NCI-H2171 treated with DMSO at 0.1 percent for 48 hours (cell line): Measurements from ENCODE around the gene SIX3.

Experiments
- DNase-seq: peaks from one replicate; lab custom pipeline; 2025; lab: John Stamatoyannopoulos, UW

SIX3 gene

DNA sequence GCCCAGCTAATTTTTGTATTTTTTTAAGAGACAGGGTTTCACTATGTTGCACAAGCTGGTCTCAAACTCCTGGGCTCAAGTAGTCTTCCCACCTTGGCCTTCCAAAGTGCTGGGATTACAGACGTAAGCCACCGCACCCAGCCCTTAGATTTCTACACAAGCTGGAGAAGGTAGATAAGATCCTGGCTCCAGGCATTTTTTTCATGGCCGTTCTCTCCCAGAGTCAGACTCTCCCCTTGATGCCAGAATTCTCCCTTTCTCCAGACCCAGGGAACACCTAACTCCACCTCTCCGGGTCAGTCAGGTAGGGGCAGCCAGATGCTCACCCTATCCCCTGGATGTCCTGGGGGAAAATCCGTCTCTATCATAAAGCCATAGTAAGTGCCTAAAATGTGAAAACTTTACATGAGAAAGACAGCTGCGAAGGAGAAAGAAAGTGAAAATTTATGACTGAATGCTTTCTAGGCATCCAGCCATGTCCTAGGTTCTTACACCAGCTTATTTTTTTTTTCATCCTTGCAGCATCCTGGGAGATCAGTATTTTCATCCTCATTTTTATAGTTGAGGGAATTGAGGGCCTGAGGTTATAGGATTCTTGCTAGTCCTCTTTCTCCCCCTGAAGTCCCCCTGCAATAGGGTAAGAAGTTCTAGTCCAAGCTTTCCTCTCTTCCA, 16.3 kb downstream of the SIX3 start:
- no peak for DNase-seq

DNA sequence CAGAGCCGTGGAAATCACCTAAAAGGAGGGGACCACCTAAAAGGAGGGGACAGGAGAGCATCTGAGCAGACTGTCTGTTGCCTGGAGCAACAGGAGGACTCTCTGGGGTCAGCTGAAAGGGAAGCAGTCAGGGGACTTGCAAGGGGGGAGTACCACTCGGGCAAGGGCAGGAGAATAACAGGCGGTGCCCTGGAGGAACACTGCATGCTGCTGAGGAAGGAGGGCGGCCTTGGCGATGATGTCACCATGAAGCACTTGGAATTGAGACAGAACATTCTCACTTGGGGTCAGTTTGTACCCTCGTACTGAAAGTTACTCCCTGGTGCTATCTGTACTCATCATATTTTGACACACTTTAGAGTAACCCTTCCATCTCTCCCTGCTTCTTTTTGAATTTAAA, 18.4 kb downstream of the SIX3 start:
- DNase-seq, result no peak

DNA sequence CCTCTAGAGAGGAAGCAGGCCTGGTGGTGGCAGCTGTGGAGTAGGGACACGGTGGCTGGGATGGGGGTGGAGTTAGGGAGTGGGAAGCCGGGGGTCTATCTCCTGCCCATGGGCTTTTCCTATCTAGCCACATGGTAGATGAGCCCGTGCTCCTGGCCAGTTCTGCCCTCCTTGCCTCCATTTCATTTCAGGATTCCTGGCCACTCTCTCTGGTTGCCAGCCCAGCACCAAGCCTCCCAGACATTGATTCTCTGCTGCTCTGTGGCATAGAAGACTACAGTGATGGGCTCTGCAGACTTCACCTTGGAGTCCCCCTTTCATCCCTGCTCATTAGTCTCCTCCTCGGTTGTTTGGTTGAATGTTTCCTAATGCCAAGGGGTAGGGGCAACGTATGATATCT, 19.4 kb downstream of the SIX3 start:
- no peak for DNase-seq

DNA sequence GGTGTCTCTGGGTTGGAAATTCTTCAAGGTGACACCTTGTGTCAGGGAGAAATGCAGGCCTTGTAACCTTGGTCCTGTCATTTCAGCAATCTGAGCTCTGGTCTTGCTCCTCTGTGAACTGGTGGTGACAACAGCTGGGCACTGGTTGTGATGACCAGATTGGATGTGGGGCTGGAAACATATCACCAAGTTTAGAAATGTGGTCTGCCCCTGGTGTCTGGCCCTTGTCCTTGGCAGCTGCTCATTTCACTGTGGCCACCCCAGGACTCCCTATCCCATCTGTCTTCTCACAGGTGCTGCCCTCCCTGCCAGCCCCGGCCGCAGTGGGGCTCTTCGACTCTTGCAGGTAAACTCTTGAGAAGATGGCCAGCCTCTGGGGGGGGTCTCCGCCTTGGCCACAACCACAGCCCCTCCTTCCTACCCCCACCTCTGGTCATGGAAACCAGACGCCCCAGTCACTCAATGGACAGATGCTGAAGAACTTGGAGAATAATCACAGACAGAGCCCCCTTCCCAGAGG, 20.7 kb downstream of the SIX3 start:
- no peak for DNase-seq

DNA sequence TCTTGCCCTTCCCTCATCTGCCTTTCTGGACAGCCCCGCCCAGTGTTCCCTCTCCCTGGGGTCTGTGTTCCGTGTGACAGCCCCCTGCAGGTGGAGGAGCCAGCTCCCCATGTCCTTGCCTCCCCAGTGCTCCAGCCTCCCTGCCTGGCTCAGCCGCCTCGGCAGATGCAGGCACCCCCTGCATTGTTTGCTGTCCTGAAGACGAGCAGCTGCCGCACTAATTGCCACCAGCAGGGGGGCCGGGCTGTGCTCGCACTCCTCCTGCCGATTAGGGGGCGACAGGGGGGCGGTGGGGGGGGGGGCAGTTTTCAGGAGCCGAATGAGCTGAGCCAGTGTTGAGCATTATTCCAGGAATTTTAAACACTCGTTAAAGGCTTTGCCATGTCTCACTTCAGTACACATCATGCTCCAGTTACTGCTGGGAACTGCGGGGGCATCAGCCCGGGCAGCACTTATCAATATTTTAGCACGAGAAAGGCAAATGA, 23.3 kb downstream of the SIX3 start:
- DNase-seq, result peak; percentile 90

DNA sequence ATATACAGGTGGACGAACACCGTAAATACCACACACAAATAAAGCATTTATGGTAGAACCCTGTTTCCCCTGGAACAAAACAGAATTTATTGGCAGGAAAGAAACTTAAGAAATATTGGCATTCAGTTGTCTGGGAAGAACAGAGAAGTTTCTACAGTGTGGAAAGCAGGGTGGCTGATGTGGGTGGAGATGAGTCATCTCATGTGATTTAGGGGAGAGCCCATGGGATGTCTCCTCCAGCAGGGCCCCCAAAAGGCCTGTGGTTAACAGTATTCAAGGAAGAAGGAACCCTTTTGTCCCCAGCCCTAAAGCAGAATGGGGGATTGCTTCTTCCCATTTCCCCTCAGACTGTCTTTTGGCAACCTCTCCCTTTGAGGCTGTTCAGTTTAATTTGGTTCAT, 24.2 kb downstream of the SIX3 start:
- DNase-seq, result no peak

DNA sequence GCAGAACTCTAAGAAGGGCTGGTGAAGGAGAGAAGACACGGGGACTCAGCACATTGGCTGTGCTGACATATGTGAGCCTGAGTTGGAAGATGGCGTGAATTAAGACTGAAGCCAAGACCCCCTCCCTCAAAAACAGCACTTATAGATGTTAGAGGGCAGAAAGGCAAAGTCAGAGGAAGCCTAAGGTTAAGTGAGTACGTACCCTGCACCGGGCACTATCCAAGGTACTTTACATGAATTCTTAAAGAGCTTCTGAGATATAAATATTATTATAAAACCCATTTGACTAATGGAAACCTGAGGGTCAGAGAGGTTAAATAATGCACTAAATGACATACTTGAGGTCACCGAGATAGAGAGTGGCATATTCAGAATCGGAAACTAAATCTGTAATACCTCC, 25.6 kb downstream of the SIX3 start:
- no peak for DNase-seq

DNA sequence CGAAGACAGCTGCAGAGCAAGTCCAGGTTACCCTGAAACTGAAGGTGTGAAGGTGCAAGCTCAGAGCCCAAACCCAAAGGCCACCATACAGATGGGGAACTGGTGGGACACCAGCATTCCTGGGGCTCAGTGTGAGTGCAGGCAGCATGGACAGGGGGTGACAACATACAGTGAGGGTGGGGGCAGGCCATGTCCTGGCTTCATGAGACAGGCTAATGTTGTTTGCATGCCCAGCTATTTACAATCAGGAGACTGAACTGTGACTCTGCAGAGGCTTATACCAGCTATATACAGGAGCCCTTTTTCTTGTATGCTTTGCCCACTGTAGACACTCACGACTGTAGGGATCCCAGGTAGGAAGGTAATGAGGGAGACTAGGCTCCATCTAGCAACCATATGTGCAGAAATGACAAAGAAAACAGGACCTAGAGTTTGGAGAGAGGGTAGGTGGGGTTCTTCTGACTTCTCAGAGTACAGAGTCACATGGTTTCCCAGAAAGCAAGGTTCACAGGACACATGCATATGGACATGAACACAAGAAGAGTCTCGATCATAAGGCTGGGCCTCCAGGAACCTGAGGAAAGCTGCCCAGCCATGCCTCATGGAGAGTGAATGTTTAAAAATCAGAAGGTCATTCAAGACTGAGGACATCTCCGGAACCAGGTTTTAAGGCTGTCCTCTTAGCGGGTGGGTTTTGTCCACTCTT, 26.4 kb downstream of the SIX3 start:
- DNase-seq, result no peak

DNA sequence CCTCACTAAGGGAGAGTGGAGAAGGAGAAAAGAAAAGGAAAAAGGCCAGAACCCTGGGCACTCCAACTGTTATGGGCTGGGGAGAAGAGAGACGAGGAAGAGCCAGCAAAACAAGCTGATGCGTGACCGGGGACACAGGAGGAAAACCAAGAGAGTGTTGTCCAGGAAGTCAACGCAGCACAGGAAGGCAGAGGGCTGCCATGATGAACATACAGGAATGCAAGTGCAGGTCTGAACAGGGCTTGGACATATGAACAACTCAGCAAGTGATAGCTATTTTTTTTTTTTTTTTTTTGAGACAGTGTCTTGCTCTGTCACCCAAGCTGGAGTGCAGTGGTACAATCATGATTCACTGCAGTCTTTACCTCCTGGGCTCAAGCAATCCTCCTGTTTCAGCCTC, 28.4 kb downstream of the SIX3 start:
- DNase-seq, result no peak

DNA sequence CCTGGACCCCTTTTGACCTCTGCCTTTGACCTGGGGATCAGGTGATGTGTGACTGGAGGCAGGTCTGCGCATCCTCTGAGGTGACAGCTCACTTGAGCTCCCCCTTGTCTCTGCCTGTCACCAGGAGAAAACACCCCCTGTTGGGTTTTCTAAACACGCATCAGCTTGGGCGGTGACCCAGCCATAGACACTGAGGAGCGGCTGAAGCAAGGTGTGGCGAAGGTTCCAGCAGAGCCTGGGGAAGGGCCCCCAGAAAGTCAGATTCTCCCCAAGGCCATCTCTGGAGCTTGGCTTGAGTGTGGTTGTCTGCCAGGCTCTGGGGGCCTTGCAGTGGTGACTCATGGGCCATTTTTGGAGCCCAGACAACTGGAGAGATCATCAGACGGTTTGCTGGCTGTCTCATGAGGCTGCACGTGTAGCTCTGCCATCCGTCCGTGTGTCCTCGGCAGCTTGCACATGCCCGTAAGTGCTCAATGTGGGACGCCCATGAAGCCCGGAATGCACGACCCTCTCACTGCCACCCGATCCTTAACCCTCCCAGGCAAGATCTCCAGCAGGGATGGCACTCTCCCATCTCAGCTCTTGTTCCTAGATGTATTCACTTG, 29.4 kb downstream of the SIX3 start:
- no peak for DNase-seq

DNA sequence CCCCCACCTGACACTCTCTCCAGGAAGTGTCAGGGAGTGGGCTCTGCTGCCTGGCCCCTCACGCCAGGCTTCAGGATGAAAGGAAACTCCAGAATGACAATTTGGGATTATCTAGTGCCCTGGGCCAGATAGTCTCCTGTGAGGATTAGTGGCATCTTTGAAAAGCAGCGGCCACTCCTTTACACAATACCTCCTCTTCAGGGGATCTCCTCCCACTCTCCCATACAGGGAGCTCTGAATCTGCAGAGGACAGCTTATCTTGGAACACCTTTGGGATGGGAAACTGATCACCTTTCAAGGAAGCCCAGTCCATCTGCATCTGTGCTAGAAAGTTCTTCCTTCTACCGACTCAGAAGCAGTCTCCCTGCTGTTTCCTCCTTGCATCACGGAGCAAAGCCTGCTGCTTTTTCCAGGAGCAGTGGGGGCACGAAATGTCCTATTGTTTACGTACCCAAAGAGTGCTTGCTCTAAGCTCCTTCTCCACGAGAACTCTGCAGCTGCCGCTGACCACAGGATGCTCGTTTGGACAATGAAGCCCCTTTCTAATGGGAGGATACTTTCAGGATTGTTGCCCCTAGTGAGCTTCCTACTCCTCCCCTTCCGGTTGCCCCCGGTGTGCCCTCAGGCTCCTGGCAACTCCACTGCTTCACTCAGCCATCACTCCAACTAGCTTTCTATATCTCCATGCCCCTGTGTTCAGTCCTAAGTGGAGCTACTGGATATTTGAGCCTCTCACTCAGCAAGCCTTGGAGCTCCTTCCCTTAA, 31.5 kb downstream of the SIX3 start:
- DNase-seq, result no peak

DNA sequence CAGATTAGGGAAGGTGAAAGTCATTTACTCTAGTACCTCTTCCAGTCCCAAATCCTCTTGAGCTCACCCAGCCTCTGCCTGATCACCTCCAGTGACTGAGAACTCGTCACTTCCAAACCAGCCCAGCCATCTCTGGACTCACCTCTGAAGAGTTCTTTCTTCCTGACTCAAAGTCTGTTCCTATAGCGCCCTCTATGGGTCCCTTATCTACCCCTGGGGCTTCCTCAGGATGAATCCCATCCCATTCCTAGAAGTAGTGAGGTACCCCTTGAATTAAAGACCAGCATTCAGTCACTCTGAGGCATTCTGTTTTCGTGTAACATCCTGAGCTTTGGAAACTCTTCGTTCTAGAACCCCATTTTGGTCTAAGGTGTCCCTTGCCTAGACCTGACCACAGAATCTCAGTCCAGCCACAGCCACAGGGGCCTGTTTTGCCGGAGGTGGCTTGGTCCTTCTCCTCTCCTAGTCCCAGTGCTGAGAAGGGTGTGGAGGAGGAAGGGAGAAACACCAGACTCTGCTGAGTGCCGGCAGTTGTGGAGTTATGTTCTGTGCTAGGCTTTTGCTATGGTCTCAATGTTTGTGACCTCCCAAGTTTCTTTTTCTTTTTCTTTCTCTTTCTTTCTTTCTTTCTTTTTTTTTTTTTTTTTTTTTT, 32.7 kb downstream of the SIX3 start:
- peak; percentile 43 for DNase-seq

DNA sequence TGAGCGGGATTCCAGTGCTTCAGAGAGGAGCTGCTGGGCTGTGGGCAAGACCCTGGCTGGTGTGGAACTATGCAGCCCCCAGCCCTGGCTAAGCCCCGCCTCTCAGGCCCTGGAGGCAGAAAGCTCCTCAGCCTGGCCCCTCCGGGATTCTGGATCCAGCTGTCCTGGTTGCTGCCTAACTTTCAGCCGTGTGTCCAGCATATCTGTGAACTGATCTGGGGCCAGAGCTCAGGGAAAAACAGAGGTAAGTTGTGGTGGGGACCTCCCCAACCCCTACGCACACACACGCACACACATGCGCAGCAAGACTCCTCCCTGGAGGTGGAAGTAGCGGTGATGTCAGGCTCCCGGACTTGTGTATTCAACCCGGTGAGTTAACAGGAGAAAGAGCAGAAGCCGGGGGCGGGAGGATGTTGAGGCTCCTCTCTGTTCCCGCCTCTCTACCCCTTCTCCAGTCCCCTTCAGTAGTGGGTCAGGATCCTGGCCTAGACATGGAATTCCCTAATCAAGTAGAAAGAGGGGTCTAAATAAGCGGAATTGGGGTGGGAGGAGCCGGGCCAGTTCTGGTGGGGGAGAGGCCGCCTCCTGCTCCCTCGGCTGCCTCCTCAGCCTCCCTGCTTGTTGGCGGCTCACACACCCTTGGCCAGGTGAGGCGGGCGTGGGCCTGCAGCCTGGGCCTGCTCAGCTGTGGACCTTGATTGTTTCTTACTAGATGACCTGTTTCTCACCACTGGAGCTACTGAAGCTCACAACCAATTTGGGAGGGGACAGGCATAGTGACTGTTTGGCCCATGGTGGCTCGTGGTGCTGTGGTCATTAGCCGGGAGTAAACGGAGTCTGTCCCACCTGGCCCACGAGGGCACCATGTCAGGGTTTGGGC, 34.3 kb downstream of the SIX3 start:
- no peak for DNase-seq

DNA sequence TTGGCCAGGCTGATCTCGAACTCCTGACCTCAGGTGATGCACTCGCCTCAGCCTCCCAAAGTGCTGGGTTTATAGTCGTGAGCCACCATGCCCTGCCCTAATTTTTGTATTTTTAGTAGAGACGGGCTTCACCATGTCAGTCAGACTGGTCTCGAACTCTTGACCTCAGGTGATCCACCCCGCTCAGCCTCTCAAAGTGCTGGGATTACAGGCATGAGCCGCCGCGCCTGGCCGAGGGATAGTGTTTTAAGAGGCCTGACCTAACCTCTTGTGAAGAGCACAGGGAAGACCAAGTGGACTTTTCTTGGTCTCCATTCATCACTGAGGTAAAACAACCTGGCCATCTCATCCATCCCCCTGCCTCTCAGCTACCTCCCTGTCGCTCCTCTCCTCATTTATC, 38.1 kb downstream of the SIX3 start:
- DNase-seq, result no peak

DNA sequence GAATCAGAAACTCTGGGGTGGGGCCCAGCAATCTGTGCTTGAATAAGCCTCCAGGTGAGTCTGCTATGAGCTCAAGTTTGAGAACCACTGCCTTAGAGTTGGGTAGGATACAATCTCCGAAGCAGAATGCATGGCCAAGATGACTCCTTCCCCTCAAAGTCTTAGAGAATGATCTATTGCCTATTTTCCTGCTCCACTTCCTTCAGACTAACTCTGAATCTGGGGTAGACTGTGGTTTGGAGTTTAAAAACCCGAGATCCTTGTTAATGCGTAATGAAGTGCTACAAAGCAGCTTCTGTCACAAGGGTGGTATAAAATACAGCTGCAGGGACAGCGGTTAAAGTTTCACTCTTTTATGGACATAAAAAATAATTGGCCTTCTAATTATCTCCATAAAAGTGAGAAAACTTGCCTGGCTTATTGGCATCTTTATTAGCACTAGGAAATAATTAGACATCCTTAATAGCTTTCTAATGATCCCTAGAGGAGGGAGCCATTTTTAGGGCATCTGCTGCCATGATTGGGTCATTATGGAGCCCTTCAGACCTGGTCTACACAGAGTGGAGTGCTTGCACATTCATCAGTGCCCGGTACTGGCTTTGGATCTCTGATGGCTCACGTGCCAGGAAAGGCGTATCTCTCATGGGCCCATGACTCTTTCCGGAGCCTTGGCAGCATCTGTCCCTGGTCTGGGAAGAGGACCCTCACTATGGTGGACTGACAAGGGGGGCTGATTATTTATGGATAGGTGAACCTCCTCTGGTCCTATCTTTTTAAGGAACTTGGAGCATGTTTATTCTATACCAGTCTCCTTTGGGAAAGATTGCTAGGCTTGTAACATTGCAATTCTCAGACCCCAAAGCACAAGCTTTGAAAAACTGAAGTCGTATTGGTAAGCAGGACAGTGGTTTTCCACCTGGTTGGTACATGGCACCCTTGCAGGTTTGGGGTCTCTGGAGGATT, 39.5 kb downstream of the SIX3 start:
- no peak for DNase-seq

DNA sequence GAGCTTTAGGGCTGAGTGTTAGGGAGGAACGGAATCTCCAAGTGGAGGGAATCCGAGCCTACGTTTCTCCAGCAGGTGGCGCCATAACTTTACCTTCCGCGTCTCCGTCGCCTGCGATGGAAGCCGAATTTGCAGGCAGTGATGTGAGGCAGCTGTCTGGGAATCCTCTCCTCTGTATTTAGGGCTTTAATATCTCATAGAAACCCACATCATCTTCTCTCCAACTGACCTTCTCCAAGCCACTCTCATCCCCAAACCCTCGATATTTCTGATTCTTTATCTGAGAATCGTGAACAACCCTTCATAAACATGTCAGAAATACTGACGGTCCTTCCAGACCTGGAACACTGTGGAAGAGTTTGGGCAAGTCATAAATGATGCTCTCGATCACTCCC, 40.2 kb downstream of the SIX3 start:
- peak; percentile 76 for DNase-seq

DNA sequence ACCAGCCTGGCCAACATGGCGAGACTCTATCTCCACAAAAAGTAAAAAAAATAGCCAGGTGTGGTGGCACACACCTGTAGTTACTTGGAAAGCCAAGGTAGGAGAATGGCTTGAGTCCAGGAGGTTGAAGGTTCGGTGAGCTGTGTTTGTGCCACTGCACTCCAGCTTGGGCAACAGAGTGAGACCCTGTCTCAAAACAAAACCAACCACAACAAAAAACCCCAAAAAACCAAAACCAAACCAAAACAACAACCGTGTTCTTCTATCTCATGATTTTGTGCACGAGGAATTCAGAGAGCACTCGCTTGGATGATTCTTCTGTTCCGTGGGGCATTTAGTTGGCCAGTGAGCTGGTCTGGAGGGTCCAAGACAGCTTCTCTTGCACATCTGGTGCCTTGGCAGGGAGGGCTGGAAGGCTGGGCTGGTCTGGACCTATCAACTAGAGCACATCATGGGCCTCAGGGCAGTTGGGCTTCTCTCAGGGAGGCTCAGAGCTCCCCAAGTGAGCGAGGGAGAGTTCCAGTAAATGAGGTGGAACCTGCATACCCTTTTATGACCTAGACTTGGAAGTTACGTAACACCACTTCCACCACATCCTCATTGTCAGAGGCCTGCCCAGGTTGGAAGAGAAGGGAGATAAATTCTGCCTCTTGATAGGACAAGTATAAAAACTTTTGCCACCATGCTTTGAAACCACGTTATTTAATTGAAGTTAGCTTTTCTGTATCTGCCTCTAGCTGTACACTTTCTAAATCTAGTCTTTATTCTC, 42.5 kb downstream of the SIX3 start:
- no peak for DNase-seq

DNA sequence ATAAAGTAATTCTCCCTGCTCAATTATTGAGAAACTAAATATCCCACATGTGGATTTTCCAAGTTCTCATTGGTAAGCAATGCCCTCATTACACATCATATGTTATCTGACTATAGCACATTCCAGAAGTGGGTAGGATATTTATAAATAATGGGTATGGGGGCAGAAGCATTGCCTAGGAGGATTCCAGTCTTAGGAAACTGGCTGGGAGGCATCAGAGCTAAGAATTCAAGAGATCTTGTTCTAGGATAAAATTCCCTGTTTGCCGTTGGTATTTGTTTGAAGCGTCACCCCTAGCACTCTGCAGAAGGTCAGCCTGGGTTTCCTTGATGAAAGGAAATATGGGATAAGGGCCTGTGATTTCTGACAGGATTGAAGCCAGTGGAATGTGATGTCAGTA, 47.7 kb downstream of the SIX3 start:
- no peak for DNase-seq

DNA sequence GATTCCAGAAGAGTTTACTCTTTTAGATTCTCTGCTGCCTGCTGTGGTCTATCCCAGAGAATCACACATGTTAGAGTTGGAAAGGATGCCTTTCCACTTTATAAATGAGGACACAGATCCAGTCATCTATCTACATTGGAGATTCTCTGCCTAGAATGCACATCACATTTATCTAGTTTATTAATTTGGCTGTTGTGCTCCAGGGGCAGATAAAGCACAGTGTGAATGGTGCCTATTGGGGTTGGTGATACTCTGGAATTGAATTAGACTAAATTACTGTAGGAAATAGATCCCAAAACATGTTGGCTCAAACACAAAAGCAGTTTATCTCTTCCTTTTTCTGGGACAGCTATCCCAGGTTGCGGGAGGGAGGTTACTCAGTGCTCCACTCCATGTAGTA, 52.9 kb downstream of the SIX3 start:
- DNase-seq, result no peak
